Measurements from ENCODE around the gene DMXL1.

- TF ChIP-seq POLR2A (IDR thresholded peaks at IDR 0.05; ENCODE audit: low read length), result no peak
- no peak for TF ChIP-seq GATA1 (IDR thresholded peaks at IDR 0.05; ENCODE audit: low read depth, low read length)
Observed at GRCh38 chr5:119032656-119033055, 38.2 kb upstream of the DMXL1 start.

Data from erythroblast (primary cell).